WTC11 (cell line): ENCODE data around the gene FAM209B. TPM values are rescaled to one million over a fixed set of nuclear protein-coding genes. Genes with fewer than 3 reads are reported as not detected.
"Not testable (repeated sequence)": the region's sequence is repeated elsewhere in the genome, so short reads cannot be mapped to it uniquely, and the experiment has no call there.

Source experiments
- ATAC-seq: fragments of 200-7000 bp; cut with Tn5 transposase; 2 replicates; pipeline ENCODE4 v1.10.0; 2021; ENCODE audit warnings: mild to moderate bottlenecking, moderate library complexity
- CTCF ChIA-PET: fragments of 300-600 bp; sonication (Branson Sonifier 250); formaldehyde crosslinking; loops from one replicate; lab custom pipeline; 2021; ENCODE audit warnings: antibody characterized with exemption; lab: Charles Lee
- POLR2A ChIA-PET: fragments of 350-600 bp; sonication (Branson Sonifier 250); formaldehyde crosslinking; loops from one replicate; lab custom pipeline; 2021; ENCODE audit warnings: antibody characterized with exemption; lab: Charles Lee
- DNase-seq: peaks from one replicate; pipeline ENCODE4 v3.0.0; 2021; ENCODE audit warnings: low spot score
- H3K27ac Mint-ChIP-seq: 2 replicates; pipeline ENCODE4 v1.8.0; 2021; ENCODE audit warnings: mixed read lengths
- H3K27me3 Mint-ChIP-seq: 2 replicates; pipeline ENCODE4 v1.8.0; 2021; ENCODE audit warnings: low read depth, mild to moderate bottlenecking, moderate library complexity, mixed read lengths
- H3K36me3 Mint-ChIP-seq: 2 replicates; pipeline ENCODE4 v1.8.0; 2021; ENCODE audit warnings: mixed read lengths
- H3K4me1 Mint-ChIP-seq: 2 replicates; pipeline ENCODE4 v1.8.0; 2022; ENCODE audit warnings: mixed read lengths
- H3K4me3 Mint-ChIP-seq: 2 replicates; pipeline ENCODE4 v1.8.0; 2021; ENCODE audit warnings: mild to moderate bottlenecking, moderate library complexity, mixed read lengths
- H3K9me3 Mint-ChIP-seq: 2 replicates; pipeline ENCODE4 v1.8.0; 2021; ENCODE audit warnings: mixed read lengths
- AR ChIP-seq: fragments of 250-450 bp; sonication (Bioruptor Pico); IDR thresholded peaks from 2 replicates; pipeline ENCODE4 v1.9.0; 2021; ENCODE audit warnings: mild to moderate bottlenecking
- ATF1 ChIP-seq: sonication (generic); formaldehyde crosslinking; IDR thresholded peaks from 2 replicates; pipeline ENCODE4 v1.8.1; 2023; ENCODE audit warnings: mild to moderate bottlenecking, moderate library complexity, missing genetic modification reagents
- ESRRA ChIP-seq: sonication (generic); formaldehyde crosslinking; IDR thresholded peaks from 2 replicates; pipeline ENCODE4 v1.8.1; 2022; ENCODE audit warnings: mild to moderate bottlenecking, missing genetic modification reagents, borderline replicate concordance
- FOXP1 ChIP-seq: sonication (generic); formaldehyde crosslinking; IDR thresholded peaks from 2 replicates; pipeline ENCODE4 v1.8.0; 2022; ENCODE audit warnings: missing genetic modification reagents, mild to moderate bottlenecking, moderate library complexity, borderline replicate concordance
- FOXP4 ChIP-seq: sonication (generic); formaldehyde crosslinking; IDR thresholded peaks from 2 replicates; pipeline ENCODE4 v1.8.0; 2022; ENCODE audit warnings: mild to moderate bottlenecking, missing genetic modification reagents
- GTF2I ChIP-seq: fragments of 250-450 bp; sonication (Bioruptor Pico); conservative IDR thresholded peaks from 2 replicates; pipeline ENCODE4 v1.4.0; 2021; ENCODE audit warnings: mild to moderate bottlenecking
- HMGXB4 ChIP-seq: sonication (generic); formaldehyde crosslinking; IDR thresholded peaks from 2 replicates; pipeline ENCODE4 v1.8.1; 2023; ENCODE audit warnings: mild to moderate bottlenecking, moderate library complexity, missing genetic modification reagents
- IRF1 ChIP-seq: sonication (generic); formaldehyde crosslinking; IDR thresholded peaks from 2 replicates; pipeline ENCODE4 v1.8.0; 2023; ENCODE audit warnings: missing genetic modification reagents
- IRF2 ChIP-seq: sonication (generic); formaldehyde crosslinking; IDR thresholded peaks from 2 replicates; pipeline ENCODE4 v1.8.0; 2022; ENCODE audit warnings: low read depth, missing genetic modification reagents, borderline replicate concordance
- JAZF1 ChIP-seq: fragments of 250-450 bp; sonication (Bioruptor Pico); IDR thresholded peaks from 2 replicates; pipeline ENCODE4 v1.9.0; 2021; ENCODE audit warnings: moderate library complexity, mild to moderate bottlenecking, inconsistent platforms
- MXD4 ChIP-seq: fragments of 250-450 bp; sonication (Bioruptor Pico); IDR thresholded peaks from 2 replicates; pipeline ENCODE4 v1.8.0; 2021; ENCODE audit warnings: mild to moderate bottlenecking, moderate library complexity, borderline replicate concordance
- NR2C2 ChIP-seq: sonication (generic); formaldehyde crosslinking; IDR thresholded peaks from 2 replicates; pipeline ENCODE4 v1.8.0; 2022; ENCODE audit warnings: mild to moderate bottlenecking, missing genetic modification reagents
- OVOL2 ChIP-seq: fragments of 250-450 bp; sonication (Bioruptor Pico); IDR thresholded peaks from 2 replicates; pipeline ENCODE4 v1.9.0; 2021; ENCODE audit warnings: mild to moderate bottlenecking, borderline replicate concordance
- TEAD1 ChIP-seq: sonication (generic); formaldehyde crosslinking; IDR thresholded peaks from 2 replicates; pipeline ENCODE4 v1.8.0; 2022; ENCODE audit warnings: mild to moderate bottlenecking, missing genetic modification reagents
- TEAD4 ChIP-seq: sonication (generic); formaldehyde crosslinking; IDR thresholded peaks from 2 replicates; pipeline ENCODE4 v1.8.0; 2022; ENCODE audit warnings: mild to moderate bottlenecking, missing genetic modification reagents
- USF2 ChIP-seq: sonication (generic); formaldehyde crosslinking; IDR thresholded peaks from 2 replicates; pipeline ENCODE4 v1.8.1; 2023; ENCODE audit warnings: mild to moderate bottlenecking, missing genetic modification reagents, moderate library complexity
- ZNF121 ChIP-seq: sonication (generic); formaldehyde crosslinking; IDR thresholded peaks from 2 replicates; pipeline ENCODE4 v1.8.0; 2023; ENCODE audit warnings: missing genetic modification reagents
- ZNF219 ChIP-seq: sonication (generic); formaldehyde crosslinking; IDR thresholded peaks from 2 replicates; pipeline ENCODE4 v1.8.0; 2023; ENCODE audit warnings: missing genetic modification reagents, mild to moderate bottlenecking, borderline replicate concordance
- ZNF232 ChIP-seq: sonication (generic); formaldehyde crosslinking; IDR thresholded peaks from 2 replicates; pipeline ENCODE4 v1.8.0; 2022; ENCODE audit warnings: mild to moderate bottlenecking, missing genetic modification reagents
- ZNF263 ChIP-seq: sonication (generic); formaldehyde crosslinking; IDR thresholded peaks from 2 replicates; pipeline ENCODE4 v1.8.1; 2022; ENCODE audit warnings: low read depth, mild to moderate bottlenecking, moderate library complexity, missing genetic modification reagents
- ZNF396 ChIP-seq: fragments of 250-450 bp; sonication (Bioruptor Pico); IDR thresholded peaks from 2 replicates; pipeline ENCODE4 v1.8.0; 2021; ENCODE audit warnings: mild to moderate bottlenecking, moderate library complexity, borderline replicate concordance
- total RNA-seq: library from RNA; stranded (reverse); gene quantifications from 3 replicates; pipeline ENCODE4 v1.2.3, GENCODE V29; 2021

Gene FAM209B
- total RNA-seq, 1 experiment from 2014 or later: 0.68 TPM

- no peaks in the 10 kb centered on the region for H3K4me1 Mint-ChIP-seq
These were observed 13.5 kb upstream of the FAM209B start for GRCh38 chr20:56519551-56519950.

GRCh38 chr20:56520180-56520579 lies 12.9 kb upstream of the FAM209B start:
- TF ChIP-seq TEAD4 (CRISPR knock-in tag) (no peak), FOXP1 (no peak), ZNF121 (no peak), ESRRA (CRISPR knock-in tag) (no peak), JAZF1 (no peak), ZNF232 (CRISPR knock-in tag) (no peak), IRF2 (no peak), HMGXB4 (no peak)
- ChIA-PET POLR2A (no interaction called here), CTCF (no interaction called here)
- ATAC-seq: no peak
- Mint-ChIP-seq H3K36me3 (peaks cover 49% of the 10 kb centered on the region), H3K9me3 (peaks cover 31% of the 10 kb centered on the region), H3K27me3 (peaks cover 8% of the 10 kb centered on the region), H3K4me3 (no peak overlapping the region), H3K4me1 (no peaks in the 10 kb centered on the region), H3K27ac (no peak overlapping the region)
- no peak for DNase-seq

More at GRCh38 chr20:56519551-56519950, 13.5 kb upstream of the FAM209B start:
- no peak for ATAC-seq
- peaks cover 31% of the 10 kb centered on the region for H3K9me3 Mint-ChIP-seq
- peaks cover 49% of the 10 kb centered on the region for H3K36me3 Mint-ChIP-seq
- H3K27me3 Mint-ChIP-seq: peaks cover 8% of the 10 kb centered on the region
- no peak overlapping the region for H3K27ac Mint-ChIP-seq
- DNase-seq: no peak
- TF ChIP-seq FOXP4 (CRISPR knock-in tag): no peak
- TF ChIP-seq, all 79 proteins: peak for 0
- no peak overlapping the region for H3K4me3 Mint-ChIP-seq
- CTCF ChIA-PET: no interaction called here
- POLR2A ChIA-PET: no interaction called here

- POLR2A ChIA-PET, ATAC-seq, H3K27ac Mint-ChIP-seq, H3K27me3 Mint-ChIP-seq, DNase-seq, H3K4me1 Mint-ChIP-seq, H3K4me3 Mint-ChIP-seq: not testable (repeated sequence)
- CTCF ChIA-PET: interaction anchor here (0.6 kb wide), 1 partner anchor 14 kb away, joined by 5 read pairs; no protein-coding TSS in a partner anchor
- H3K36me3 Mint-ChIP-seq: peaks cover 49% of the 10 kb centered on the region
- H3K9me3 Mint-ChIP-seq: peaks cover 31% of the 10 kb centered on the region
These were observed 12.2 kb upstream of the FAM209B start for GRCh38 chr20:56520746-56521354.

- peaks cover 48% of the 10 kb centered on the region for H3K36me3 Mint-ChIP-seq
- peaks cover 8% of the 10 kb centered on the region for H3K27me3 Mint-ChIP-seq
- DNase-seq (no peak), ATAC-seq (no peak)
- CTCF ChIA-PET: no interaction called here
- no peak for TF ChIP-seq OVOL2 (CRISPR knock-in tag)
- no peak for TF ChIP-seq IRF1 (CRISPR knock-in tag)
- TF ChIP-seq ESRRA (CRISPR knock-in tag): no peak
- no peak for TF ChIP-seq ZNF219 (CRISPR knock-in tag)
- no peak for TF ChIP-seq ZNF263 (CRISPR knock-in tag)
- TF ChIP-seq AR: no peak
- no peak for TF ChIP-seq NR2C2 (CRISPR knock-in tag)
- TF ChIP-seq TEAD1 (CRISPR knock-in tag): no peak
- no peak for TF ChIP-seq MXD4 (CRISPR knock-in tag)
- TF ChIP-seq USF2 (CRISPR knock-in tag): no peak
- TF ChIP-seq ZNF396: no peak
- no peak for TF ChIP-seq GTF2I (CRISPR knock-in tag)
- no peak for TF ChIP-seq ATF1 (CRISPR knock-in tag)
- H3K27ac Mint-ChIP-seq: no peak overlapping the region
- H3K4me3 Mint-ChIP-seq: no peak overlapping the region
- H3K9me3 Mint-ChIP-seq: peaks cover 31% of the 10 kb centered on the region
- POLR2A ChIA-PET: no interaction called here
- no peaks in the 10 kb centered on the region for H3K4me1 Mint-ChIP-seq
These were observed 10.7 kb upstream of the FAM209B start for GRCh38 chr20:56522311-56522710.
